A673 (cell line): ENCODE results near the gene PPP1R37. TPM values are rescaled to one million over a fixed set of nuclear protein-coding genes. Genes with fewer than 3 reads are reported as not detected.

Source experiments
- BruUV-seq: library from RNA; stranded (reverse); fragments of 400-500 nt; replicated peaks from 2 replicates; lab custom pipeline; 2021; lab: Mats Ljungman, UMichigan
- CTCF ChIA-PET: fragments of 300-600 bp; sonication (Branson Sonifier 250); formaldehyde crosslinking; loops from one replicate; lab custom pipeline; 2022; ENCODE audit warnings: antibody characterized with exemption; lab: Charles Lee
- POLR2A ChIA-PET: fragments of 300-600 bp; sonication (Branson Sonifier 250); formaldehyde crosslinking; loops from one replicate; lab custom pipeline; 2022; ENCODE audit warnings: antibody characterized with exemption; ENCODE audit not compliant: low non-redundant PET; lab: Charles Lee
- DNase-seq: peaks from one replicate; pipeline ENCODE4 v3.0.0-alpha.2; 2015; ENCODE audit warnings: low spot score
- H3K27ac ChIP-seq: fragments of 200-600 bp; sonication (generic); 2 replicates; pipeline ENCODE4 v1.5.1; 2016; ENCODE audit warnings: mixed run types, low read depth, mild to moderate bottlenecking, mixed read lengths, antibody characterized with exemption, low read length; ENCODE audit not compliant: poor library complexity, severe bottlenecking
- H3K27me3 ChIP-seq: fragments of 200-600 bp; sonication (generic); replicated peaks from 2 replicates; pipeline ENCODE4 v1.6.1; 2017; ENCODE audit warnings: mixed run types, low read depth, mild to moderate bottlenecking, mixed read lengths, antibody characterized with exemption, low read length; ENCODE audit not compliant: insufficient read depth, poor library complexity
- H3K36me3 ChIP-seq: fragments of 200-600 bp; sonication (generic); 2 replicates; pipeline ENCODE4 v1.6.1; 2016; ENCODE audit warnings: mixed run types, mild to moderate bottlenecking, mixed read lengths, antibody characterized with exemption, low read length; ENCODE audit not compliant: insufficient read depth, poor library complexity, severe bottlenecking
- H3K4me1 ChIP-seq: fragments of 200-600 bp; sonication (generic); 2 replicates; pipeline ENCODE4 v1.6.1; 2017; ENCODE audit warnings: mixed run types, mild to moderate bottlenecking, mixed read lengths, antibody characterized with exemption, low read length; ENCODE audit not compliant: insufficient read depth, poor library complexity, severe bottlenecking
- H3K4me3 ChIP-seq: fragments of 200-600 bp; sonication (generic); 2 replicates; pipeline ENCODE4 v1.5.1; 2016; ENCODE audit warnings: low read depth, mixed run types, mild to moderate bottlenecking, mixed read lengths, low read length; ENCODE audit not compliant: poor library complexity, severe bottlenecking
- H3K9me3 ChIP-seq: fragments of 200-600 bp; sonication (generic); 2 replicates; pipeline ENCODE4 v1.6.1; 2016; ENCODE audit warnings: mixed run types, low read depth, mild to moderate bottlenecking, mixed read lengths, antibody characterized with exemption, low read length; ENCODE audit not compliant: poor library complexity, severe bottlenecking
- CTCF ChIP-seq: fragments of 300-800, 200-600 bp; sonication (generic); conservative IDR thresholded peaks from 2 replicates; pipeline ENCODE4 v1.5.1; 2017; ENCODE audit warnings: low read depth, mild to moderate bottlenecking, antibody characterized with exemption, low read length, moderate library complexity, mixed read lengths
- EZH2 ChIP-seq: fragments of 200-600 bp; sonication (generic); IDR thresholded peaks from 2 replicates; pipeline ENCODE4 v1.6.1; 2017; ENCODE audit warnings: borderline replicate concordance, low read depth, mild to moderate bottlenecking, mixed read lengths, antibody characterized with exemption, low read length; ENCODE audit not compliant: poor library complexity, severe bottlenecking
- intact Hi-C: fragments of 100-400 bp; cut with micrococcal nuclease; formaldehyde crosslinking; loops from one replicate; pipeline ENCODE4 v1.10.0; 2022; ENCODE audit not compliant: unreplicated experiment
- total RNA-seq: library from RNA; stranded (reverse); gene quantifications from 2 replicates; pipeline ENCODE4 v1.2.3, GENCODE V29; 2021

PPP1R37 gene
- total RNA-seq, 1 experiment from 2014 or later: 34.0 TPM

- POLR2A ChIA-PET: no interaction called here
- H3K36me3 ChIP-seq: no peaks in the 10 kb centered on the region
- CTCF ChIA-PET: interaction anchor here (0.6 kb wide), 1 partner anchor 216 kb away, joined by 4 read pairs; no protein-coding TSS in a partner anchor
- no peaks in the 10 kb centered on the region for H3K4me1 ChIP-seq
- no peak for DNase-seq
- no peaks in the 10 kb centered on the region for H3K27me3 ChIP-seq
- BruUV-seq: no TSS peak
- no peak for TF ChIP-seq CTCF
- TF ChIP-seq EZH2: no peak
- no peak overlapping the region for H3K27ac ChIP-seq
- no peaks in the 10 kb centered on the region for H3K9me3 ChIP-seq
- intact Hi-C loops: no loop called here
- no peak overlapping the region for H3K4me3 ChIP-seq
Measured at GRCh38 chr19:45115809-45116615, 23.0 kb downstream of the PPP1R37 start.

GRCh38 chr19:45117167-45117594 is 24.2 kb downstream of the PPP1R37 start:
- no peaks in the 10 kb centered on the region for H3K27me3 ChIP-seq
- H3K36me3 ChIP-seq: no peaks in the 10 kb centered on the region
- peaks cover 2% of the 10 kb centered on the region for H3K4me1 ChIP-seq
- CTCF ChIA-PET: interaction anchor here (0.6 kb wide), 1 partner anchor 364 kb away, joined by 7 read pairs; no protein-coding TSS in a partner anchor
- no peaks in the 10 kb centered on the region for H3K9me3 ChIP-seq
- TF ChIP-seq EZH2: no peak
- POLR2A ChIA-PET: no interaction called here
- no TSS peak for BruUV-seq
- no peak overlapping the region for H3K27ac ChIP-seq
- DNase-seq: peak; percentile 55
- intact Hi-C loops: no loop called here
- no peak overlapping the region for H3K4me3 ChIP-seq

GRCh38 chr19:45117671-45118070 is 24.7 kb downstream of the PPP1R37 start:
- BruUV-seq: no TSS peak
- Histone ChIP-seq H3K27me3 (no peaks in the 10 kb centered on the region), H3K36me3 (no peaks in the 10 kb centered on the region), H3K27ac (no peak overlapping the region), H3K4me3 (no peak overlapping the region), H3K9me3 (no peaks in the 10 kb centered on the region), H3K4me1 (peaks cover 5% of the 10 kb centered on the region)
- DNase-seq: no peak
- no peak for TF ChIP-seq EZH2
- TF ChIP-seq CTCF: no peak
- ChIA-PET CTCF (interaction anchor here (0.6 kb wide), 1 partner anchor 363 kb away, joined by 7 read pairs; no protein-coding TSS in a partner anchor), POLR2A (no interaction called here)
- intact Hi-C loops: no loop called here
